Measurements from ENCODE around the gene CDC42EP3. TPM values are rescaled to one million over a fixed set of nuclear protein-coding genes. Genes with fewer than 3 reads are reported as not detected.

CDC42EP3 gene
- total RNA-seq, 1 experiment from 2014 or later, result 31.5 TPM

DNA sequence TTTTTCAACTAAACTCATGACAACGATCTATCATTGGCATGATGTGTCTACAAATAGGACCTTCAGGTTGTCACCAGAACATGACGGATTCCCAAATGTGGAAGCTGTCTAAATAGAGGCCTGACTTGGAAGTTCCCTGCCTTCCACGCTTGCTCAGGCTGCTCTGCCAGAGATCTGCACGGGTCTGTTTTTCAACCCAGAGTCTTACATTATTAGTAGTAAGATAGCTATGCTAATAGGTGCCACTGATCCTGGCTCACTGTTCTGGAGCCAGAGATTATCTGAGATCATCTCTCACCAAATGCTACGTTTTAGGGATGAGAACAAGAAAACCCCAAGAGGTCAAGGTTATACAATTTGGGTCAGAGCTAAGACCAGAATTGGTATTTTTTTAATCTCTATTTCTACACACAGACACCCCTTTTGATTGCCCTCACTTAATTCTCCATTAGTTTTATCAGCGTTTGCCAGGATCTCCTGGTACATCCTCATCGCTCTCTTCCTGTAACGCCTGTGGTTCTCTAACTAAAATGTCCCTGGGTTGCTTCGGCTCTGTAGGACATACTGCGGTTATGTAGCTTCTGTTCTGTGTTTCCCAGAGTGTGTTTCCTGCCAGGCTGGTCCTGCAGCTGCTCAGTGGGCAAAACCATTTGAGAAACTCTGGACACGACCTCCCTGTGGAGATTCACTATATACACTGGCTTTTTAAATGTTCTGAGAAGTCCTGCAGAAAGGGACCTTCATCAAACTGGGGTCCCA is 5.7 kb downstream of the CDC42EP3 start (continued):
- TF ChIP-seq, protein P1, sequence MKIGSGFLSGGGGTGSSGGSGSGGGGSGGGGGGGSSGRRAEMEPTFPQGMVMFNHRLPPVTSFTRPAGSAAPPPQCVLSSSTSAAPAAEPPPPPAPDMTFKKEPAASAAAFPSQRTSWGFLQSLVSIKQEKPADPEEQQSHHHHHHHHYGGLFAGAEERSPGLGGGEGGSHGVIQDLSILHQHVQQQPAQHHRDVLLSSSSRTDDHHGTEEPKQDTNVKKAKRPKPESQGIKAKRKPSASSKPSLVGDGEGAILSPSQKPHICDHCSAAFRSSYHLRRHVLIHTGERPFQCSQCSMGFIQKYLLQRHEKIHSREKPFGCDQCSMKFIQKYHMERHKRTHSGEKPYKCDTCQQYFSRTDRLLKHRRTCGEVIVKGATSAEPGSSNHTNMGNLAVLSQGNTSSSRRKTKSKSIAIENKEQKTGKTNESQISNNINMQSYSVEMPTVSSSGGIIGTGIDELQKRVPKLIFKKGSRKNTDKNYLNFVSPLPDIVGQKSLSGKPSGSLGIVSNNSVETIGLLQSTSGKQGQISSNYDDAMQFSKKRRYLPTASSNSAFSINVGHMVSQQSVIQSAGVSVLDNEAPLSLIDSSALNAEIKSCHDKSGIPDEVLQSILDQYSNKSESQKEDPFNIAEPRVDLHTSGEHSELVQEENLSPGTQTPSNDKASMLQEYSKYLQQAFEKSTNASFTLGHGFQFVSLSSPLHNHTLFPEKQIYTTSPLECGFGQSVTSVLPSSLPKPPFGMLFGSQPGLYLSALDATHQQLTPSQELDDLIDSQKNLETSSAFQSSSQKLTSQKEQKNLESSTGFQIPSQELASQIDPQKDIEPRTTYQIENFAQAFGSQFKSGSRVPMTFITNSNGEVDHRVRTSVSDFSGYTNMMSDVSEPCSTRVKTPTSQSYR (CRISPR knock-in tag; IDR thresholded peaks at IDR 0.05), result no peak
- TF ChIP-seq CREM (CRISPR knock-in tag; IDR thresholded peaks at IDR 0.05), result no peak
- TF ChIP-seq RELA (CRISPR knock-in tag; IDR thresholded peaks at IDR 0.05; ENCODE audit: borderline replicate concordance), result no peak
- no peak for TF ChIP-seq TEAD4 (CRISPR knock-in tag; IDR thresholded peaks at IDR 0.05)
- TF ChIP-seq SP1 (CRISPR knock-in tag; conservative IDR thresholded peaks at IDR 0.05), result no peak
- TF ChIP-seq ZNF416 (CRISPR knock-in tag; IDR thresholded peaks at IDR 0.05), result no peak
- TF ChIP-seq, protein P2, sequence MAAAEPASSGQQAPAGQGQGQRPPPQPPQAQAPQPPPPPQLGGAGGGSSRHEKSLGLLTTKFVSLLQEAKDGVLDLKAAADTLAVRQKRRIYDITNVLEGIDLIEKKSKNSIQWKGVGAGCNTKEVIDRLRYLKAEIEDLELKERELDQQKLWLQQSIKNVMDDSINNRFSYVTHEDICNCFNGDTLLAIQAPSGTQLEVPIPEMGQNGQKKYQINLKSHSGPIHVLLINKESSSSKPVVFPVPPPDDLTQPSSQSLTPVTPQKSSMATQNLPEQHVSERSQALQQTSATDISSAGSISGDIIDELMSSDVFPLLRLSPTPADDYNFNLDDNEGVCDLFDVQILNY (CRISPR knock-in tag; IDR thresholded peaks at IDR 0.05), result no peak
- TF ChIP-seq ZNF219 (CRISPR knock-in tag; IDR thresholded peaks at IDR 0.05; ENCODE audit: borderline replicate concordance), result no peak

DNA sequence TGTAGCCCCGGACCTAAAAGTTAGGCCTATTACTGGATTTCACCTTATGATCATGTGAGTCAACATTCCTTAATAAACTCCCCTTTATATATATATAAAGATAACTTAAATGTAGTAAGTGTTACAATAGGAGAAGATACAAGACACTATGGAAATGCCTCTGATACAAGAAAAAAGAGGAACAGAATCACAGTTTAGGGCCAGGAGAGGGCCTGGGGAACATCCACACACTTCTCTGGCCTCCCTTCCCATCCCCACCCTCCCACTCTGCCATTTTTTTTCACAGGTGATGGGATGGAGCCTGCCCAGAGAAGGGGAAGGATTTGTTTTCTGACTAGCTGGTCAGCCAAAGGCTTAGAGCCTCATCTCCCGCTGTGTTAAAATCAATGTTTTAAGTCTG is 6.4 kb downstream of the CDC42EP3 start:
- Mint-ChIP-seq H3K36me3 (peaks cover 6% of the 10 kb centered on the region), H3K4me1 (peaks cover 59% of the 10 kb centered on the region), H3K27ac (no peak overlapping the region), H3K4me3 (no peak overlapping the region), H3K9me3 (no peaks in the 10 kb centered on the region), H3K27me3 (ENCODE audit: low read depth) (peaks cover 2% of the 10 kb centered on the region)
- ChIA-PET POLR2A (no interaction called here), CTCF (no interaction called here)
- DNase-seq (ENCODE audit: low spot score) (no peak), ATAC-seq (no peak)
- TF ChIP-seq PRRX2 (CRISPR knock-in tag; IDR thresholded peaks at IDR 0.05), result no peak
- TF ChIP-seq RELA (CRISPR knock-in tag; IDR thresholded peaks at IDR 0.05; ENCODE audit: borderline replicate concordance), result no peak
- TF ChIP-seq MYBL2 (CRISPR knock-in tag; IDR thresholded peaks at IDR 0.05), result no peak
- TF ChIP-seq, protein P3, sequence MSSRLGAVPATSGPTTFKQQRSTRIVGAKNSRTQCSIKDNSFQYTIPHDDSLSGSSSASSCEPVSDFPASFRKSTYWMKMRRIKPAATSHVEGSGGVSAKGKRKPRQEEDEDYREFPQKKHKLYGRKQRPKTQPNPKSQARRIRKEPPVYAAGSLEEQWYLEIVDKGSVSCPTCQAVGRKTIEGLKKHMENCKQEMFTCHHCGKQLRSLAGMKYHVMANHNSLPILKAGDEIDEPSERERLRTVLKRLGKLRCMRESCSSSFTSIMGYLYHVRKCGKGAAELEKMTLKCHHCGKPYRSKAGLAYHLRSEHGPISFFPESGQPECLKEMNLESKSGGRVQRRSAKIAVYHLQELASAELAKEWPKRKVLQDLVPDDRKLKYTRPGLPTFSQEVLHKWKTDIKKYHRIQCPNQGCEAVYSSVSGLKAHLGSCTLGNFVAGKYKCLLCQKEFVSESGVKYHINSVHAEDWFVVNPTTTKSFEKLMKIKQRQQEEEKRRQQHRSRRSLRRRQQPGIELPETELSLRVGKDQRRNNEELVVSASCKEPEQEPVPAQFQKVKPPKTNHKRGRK (CRISPR knock-in tag; IDR thresholded peaks at IDR 0.05; ENCODE audit: borderline replicate concordance), result no peak

DNA sequence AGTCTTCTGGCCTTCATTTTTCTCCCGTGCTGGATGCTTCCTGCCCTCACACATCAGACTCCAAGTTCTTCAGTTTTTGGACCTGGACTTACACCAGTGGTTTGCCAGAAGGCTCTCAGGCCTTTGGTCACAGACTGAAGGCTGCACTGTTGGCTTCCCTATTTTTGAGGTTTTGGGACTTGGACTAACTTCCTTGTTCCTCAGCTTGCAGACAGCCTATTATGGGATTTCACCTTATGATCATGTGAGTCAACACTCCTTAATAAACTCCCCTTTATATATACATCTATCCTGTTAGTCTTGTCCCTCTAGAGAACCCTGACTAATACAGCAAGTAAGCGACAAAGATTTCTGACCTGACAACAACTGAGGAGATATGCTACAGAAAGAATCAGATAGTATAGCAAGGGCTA is 7.2 kb downstream of the CDC42EP3 start:
- CTCF ChIA-PET, result no interaction called here
- no peak for ATAC-seq

More for the DNA sequence above, 7.2 kb downstream of the CDC42EP3 start:
- no peak overlapping the region for H3K4me3 Mint-ChIP-seq
- H3K9me3 Mint-ChIP-seq, result no peaks in the 10 kb centered on the region
- H3K36me3 Mint-ChIP-seq, result peaks cover 6% of the 10 kb centered on the region
- no peak for TF ChIP-seq GRHL2 (CRISPR knock-in tag; IDR thresholded peaks at IDR 0.05; ENCODE audit: insufficient replicate concordance, severe bottlenecking)
- no peak for TF ChIP-seq NR3C1 (CRISPR knock-in tag; conservative IDR thresholded peaks at IDR 0.05; ENCODE audit: low read depth)
- no peak for TF ChIP-seq OVOL2 (CRISPR knock-in tag; IDR thresholded peaks at IDR 0.05; ENCODE audit: borderline replicate concordance)
- TF ChIP-seq EMX1 (CRISPR knock-in tag; IDR thresholded peaks at IDR 0.05), result no peak
- no peak for TF ChIP-seq ZNF121 (CRISPR knock-in tag; IDR thresholded peaks at IDR 0.05)
- TF ChIP-seq, protein P4, sequence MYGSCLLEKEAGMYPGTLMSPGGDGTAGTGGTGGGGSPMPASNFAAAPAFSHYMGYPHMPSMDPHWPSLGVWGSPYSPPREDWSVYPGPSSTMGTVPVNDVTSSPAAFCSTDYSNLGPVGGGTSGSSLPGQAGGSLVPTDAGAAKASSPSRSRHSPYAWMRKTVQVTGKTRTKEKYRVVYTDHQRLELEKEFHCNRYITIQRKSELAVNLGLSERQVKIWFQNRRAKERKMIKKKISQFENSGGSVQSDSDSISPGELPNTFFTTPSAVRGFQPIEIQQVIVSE (CRISPR knock-in tag; IDR thresholded peaks at IDR 0.05; ENCODE audit: borderline replicate concordance), result no peak
- TF ChIP-seq, protein P5, sequence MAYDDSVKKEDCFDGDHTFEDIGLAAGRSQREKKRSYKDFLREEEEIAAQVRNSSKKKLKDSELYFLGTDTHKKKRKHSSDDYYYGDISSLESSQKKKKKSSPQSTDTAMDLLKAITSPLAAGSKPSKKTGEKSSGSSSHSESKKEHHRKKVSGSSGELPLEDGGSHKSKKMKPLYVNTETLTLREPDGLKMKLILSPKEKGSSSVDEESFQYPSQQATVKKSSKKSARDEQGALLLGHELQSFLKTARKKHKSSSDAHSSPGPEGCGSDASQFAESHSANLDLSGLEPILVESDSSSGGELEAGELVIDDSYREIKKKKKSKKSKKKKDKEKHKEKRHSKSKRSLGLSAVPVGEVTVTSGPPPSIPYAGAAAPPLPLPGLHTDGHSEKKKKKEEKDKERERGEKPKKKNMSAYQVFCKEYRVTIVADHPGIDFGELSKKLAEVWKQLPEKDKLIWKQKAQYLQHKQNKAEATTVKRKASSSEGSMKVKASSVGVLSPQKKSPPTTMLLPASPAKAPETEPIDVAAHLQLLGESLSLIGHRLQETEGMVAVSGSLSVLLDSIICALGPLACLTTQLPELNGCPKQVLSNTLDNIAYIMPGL (CRISPR knock-in tag; IDR thresholded peaks at IDR 0.05), result no peak
- TF ChIP-seq KAT7 (CRISPR knock-in tag; IDR thresholded peaks at IDR 0.05; ENCODE audit: borderline replicate concordance), result no peak
- TF ChIP-seq TEAD4 (CRISPR knock-in tag; IDR thresholded peaks at IDR 0.05), result no peak
- TF ChIP-seq MYBL2 (CRISPR knock-in tag; IDR thresholded peaks at IDR 0.05), result no peak
- TF ChIP-seq, protein P6, sequence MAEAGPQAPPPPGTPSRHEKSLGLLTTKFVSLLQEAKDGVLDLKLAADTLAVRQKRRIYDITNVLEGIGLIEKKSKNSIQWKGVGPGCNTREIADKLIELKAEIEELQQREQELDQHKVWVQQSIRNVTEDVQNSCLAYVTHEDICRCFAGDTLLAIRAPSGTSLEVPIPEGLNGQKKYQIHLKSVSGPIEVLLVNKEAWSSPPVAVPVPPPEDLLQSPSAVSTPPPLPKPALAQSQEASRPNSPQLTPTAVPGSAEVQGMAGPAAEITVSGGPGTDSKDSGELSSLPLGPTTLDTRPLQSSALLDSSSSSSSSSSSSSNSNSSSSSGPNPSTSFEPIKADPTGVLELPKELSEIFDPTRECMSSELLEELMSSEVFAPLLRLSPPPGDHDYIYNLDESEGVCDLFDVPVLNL (CRISPR knock-in tag; IDR thresholded peaks at IDR 0.05; ENCODE audit: borderline replicate concordance, low read depth), result no peak
- TF ChIP-seq, protein P7, sequence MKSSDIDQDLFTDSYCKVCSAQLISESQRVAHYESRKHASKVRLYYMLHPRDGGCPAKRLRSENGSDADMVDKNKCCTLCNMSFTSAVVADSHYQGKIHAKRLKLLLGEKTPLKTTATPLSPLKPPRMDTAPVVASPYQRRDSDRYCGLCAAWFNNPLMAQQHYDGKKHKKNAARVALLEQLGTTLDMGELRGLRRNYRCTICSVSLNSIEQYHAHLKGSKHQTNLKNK (CRISPR knock-in tag; IDR thresholded peaks at IDR 0.05), result no peak
- no peak overlapping the region for H3K27ac Mint-ChIP-seq
- H3K27me3 Mint-ChIP-seq (ENCODE audit: low read depth), result peaks cover 10% of the 10 kb centered on the region
- DNase-seq (ENCODE audit: low spot score), result no peak
- POLR2A ChIA-PET, result no interaction called here
- H3K4me1 Mint-ChIP-seq, result peaks cover 59% of the 10 kb centered on the region
